HG02678 (cell line): ENCODE data around the gene KCNJ9.

Source experiments
- ATAC-seq: cut with Tn5 transposase; IDR thresholded peaks from one replicate; pipeline ENCODE4 v1.9.1; 2021; ENCODE audit warnings: mild to moderate bottlenecking, moderate library complexity; ENCODE audit not compliant: unreplicated experiment

KCNJ9 gene

GRCh38 chr1:160066829-160067745 lies 14.3 kb upstream of the KCNJ9 start:
- ATAC-seq, result no peak

- ATAC-seq, result no peak
These were observed 13.1 kb upstream of the KCNJ9 start for GRCh38 chr1:160068225-160068624.

GRCh38 chr1:160069460-160070231 lies 11.7 kb upstream of the KCNJ9 start, which contains the start of gene KCNJ10:
TSS of gene KCNJ10 (minus strand) at chr1:160070160. CDS start at chr1:160042532, 27,628 bp downstream.
- ATAC-seq, result no peak

GRCh38 chr1:160070243-160071163 lies 10.8 kb upstream of the KCNJ9 start:
- ATAC-seq, result peak; percentile 54

- no peak for ATAC-seq
These were observed 10.0 kb upstream of the KCNJ9 start for GRCh38 chr1:160071289-160071688.

- no peak for ATAC-seq
These were observed 6.5 kb upstream of the KCNJ9 start for GRCh38 chr1:160074865-160075264.

- ATAC-seq, result no peak
These were observed 5.5 kb upstream of the KCNJ9 start for GRCh38 chr1:160075836-160076235.

- ATAC-seq, result no peak
These were observed 5.0 kb upstream of the KCNJ9 start for GRCh38 chr1:160076295-160076694.

- no peak for ATAC-seq
These were observed 3.9 kb upstream of the KCNJ9 start for GRCh38 chr1:160077486-160077885.

GRCh38 chr1:160078512-160079195 lies 2.7 kb upstream of the KCNJ9 start:
- ATAC-seq, result peak; percentile 74

GRCh38 chr1:160079448-160079847 lies 1.9 kb upstream of the KCNJ9 start:
- ATAC-seq, result no peak

GRCh38 chr1:160080381-160081100 lies 797 bp upstream of the KCNJ9 start:
- no peak for ATAC-seq

- no peak for ATAC-seq
These were observed 1.1 kb downstream of the KCNJ9 start for GRCh38 chr1:160082487-160082886.

GRCh38 chr1:160082926-160083325 lies 1.6 kb downstream of the KCNJ9 start:
- ATAC-seq, result no peak

- ATAC-seq, result peak; percentile 79
These were observed 2.8 kb downstream of the KCNJ9 start for GRCh38 chr1:160083968-160084770.

- ATAC-seq, result no peak
These were observed 3.5 kb downstream of the KCNJ9 start for GRCh38 chr1:160084771-160085321.

- ATAC-seq, result no peak
These were observed 4.5 kb downstream of the KCNJ9 start for GRCh38 chr1:160085686-160086455.

- no peak for ATAC-seq
These were observed 5.1 kb downstream of the KCNJ9 start for GRCh38 chr1:160086456-160086892.
